IMR-90 (cell line): Measurements from ENCODE around the gene JAKMIP3. TPM values are rescaled to one million over a fixed set of nuclear protein-coding genes. Genes with fewer than 3 reads are reported as not detected.

Experiments
- ATAC-seq: fragments of 200-7000 bp; cut with Tn5 transposase; 2 replicates; pipeline ENCODE4 v1.9.1; 2020; ENCODE audit warnings: low read depth, mild to moderate bottlenecking, moderate library complexity
- BruUV-seq: library from RNA; stranded (reverse); fragments of 400-500 nt; replicated peaks from 2 replicates; lab custom pipeline; 2021; lab: Mats Ljungman, UMichigan
- CTCF ChIA-PET: fragments of 300-600 bp; formaldehyde crosslinking; extraction: SDS; loops from one replicate; lab custom pipeline; 2021; ENCODE audit warnings: antibody characterized with exemption; lab: Yijun Ruan, JAX
- POLR2A ChIA-PET: fragments of 300-600 bp; sonication (Branson Sonifier 250); formaldehyde crosslinking; loops from one replicate; lab custom pipeline; 2022; ENCODE audit warnings: antibody characterized with exemption; ENCODE audit not compliant: unreplicated experiment; lab: Charles Lee
- DNase-seq: peaks from one replicate; pipeline ENCODE4 v3.0.0; 2013
- H2AFZ ChIP-seq: replicated peaks from 2 replicates; pipeline ENCODE3; 2013; ENCODE audit warnings: low read length, mild to moderate bottlenecking; ENCODE audit not compliant: poor library complexity
- H2AK5ac ChIP-seq: 2 replicates; pipeline ENCODE4 v1.6.1; 2013; ENCODE audit warnings: low read depth, low read length, inconsistent platforms
- H2AK9ac ChIP-seq: replicated peaks from 2 replicates; pipeline ENCODE3; 2013; ENCODE audit warnings: mild to moderate bottlenecking, low read depth, low read length, moderate library complexity; ENCODE audit not compliant: poor library complexity
- H2BK120ac ChIP-seq: 2 replicates; pipeline ENCODE4 v1.6.1; 2013; ENCODE audit warnings: low read depth, low read length, inconsistent platforms
- H2BK15ac ChIP-seq: 3 replicates; pipeline ENCODE4 v1.6.1; 2013; ENCODE audit warnings: low read depth, low read length, inconsistent platforms
- H2BK20ac ChIP-seq: 2 replicates; pipeline ENCODE4 v1.6.1; 2013; ENCODE audit warnings: low read depth, mild to moderate bottlenecking, inconsistent platforms, low read length, moderate library complexity
- H2BK5ac ChIP-seq: 2 replicates; pipeline ENCODE4 v1.6.1; 2013; ENCODE audit warnings: mild to moderate bottlenecking, low read depth, low read length, inconsistent platforms; ENCODE audit not compliant: poor library complexity, severe bottlenecking
- H3K14ac ChIP-seq: replicated peaks from 2 replicates; pipeline ENCODE4 v1.6.1; 2013; ENCODE audit warnings: low read depth, low read length, inconsistent platforms
- H3K18ac ChIP-seq: 2 replicates; pipeline ENCODE4 v1.6.1; 2013; ENCODE audit warnings: low read depth, low read length, control low read depth
- H3K23ac ChIP-seq: 2 replicates; pipeline ENCODE4 v1.6.1; 2013; ENCODE audit warnings: low read depth, low read length, inconsistent platforms
- H3K27ac ChIP-seq: 2 replicates; pipeline ENCODE4 v1.5.1; 2013; ENCODE audit warnings: mild to moderate bottlenecking, control low read depth, low read length; ENCODE audit not compliant: insufficient read depth
- H3K27me3 ChIP-seq: 2 replicates; pipeline ENCODE4 v1.6.1; 2013; ENCODE audit warnings: low read length; ENCODE audit not compliant: control insufficient read depth, insufficient read depth
- H3K36me3 ChIP-seq: 2 replicates; pipeline ENCODE4 v1.6.1; 2013; ENCODE audit warnings: low read length, mixed read lengths; ENCODE audit not compliant: control insufficient read depth, insufficient read depth
- H3K4ac ChIP-seq: 2 replicates; pipeline ENCODE4 v1.6.1; 2013; ENCODE audit warnings: low read depth, low read length, inconsistent platforms
- H3K4me1 ChIP-seq: 2 replicates; pipeline ENCODE4 v1.6.1; 2013; ENCODE audit warnings: low read length, mixed read lengths; ENCODE audit not compliant: control insufficient read depth, insufficient read depth
- H3K4me2 ChIP-seq: 2 replicates; pipeline ENCODE4 v1.6.1; 2013; ENCODE audit warnings: low read depth, mild to moderate bottlenecking, control low read depth, low read length, moderate library complexity
- H3K4me3 ChIP-seq: 2 replicates; pipeline ENCODE4 v1.5.1; 2013; ENCODE audit warnings: low read depth, mild to moderate bottlenecking, control low read depth, low read length, moderate library complexity; ENCODE audit not compliant: insufficient read depth
- H3K56ac ChIP-seq: 2 replicates; pipeline ENCODE4 v1.6.1; 2013; ENCODE audit warnings: low read length, inconsistent platforms; ENCODE audit not compliant: insufficient read depth; ENCODE audit errors: extremely low read depth
- H3K79me1 ChIP-seq, 2 experiments: 2 replicates each; pipeline ENCODE4 v1.6.1; 2013; ENCODE audit warnings: low read length in 2 of 2, inconsistent platforms in 1 of 2, low read depth in 1 of 2
- H3K9ac ChIP-seq: 2 replicates; pipeline ENCODE4 v1.6.1; 2013; ENCODE audit warnings: low read depth, low read length, control low read depth
- H3K9me1 ChIP-seq: 2 replicates; pipeline ENCODE4 v1.6.1; 2013; ENCODE audit warnings: low read length, inconsistent platforms; ENCODE audit not compliant: insufficient read depth
- H3K9me3 ChIP-seq: 2 replicates; pipeline ENCODE4 v1.6.1; 2013; ENCODE audit warnings: low read length; ENCODE audit not compliant: control insufficient read depth, insufficient read depth
- H4K20me1 ChIP-seq: 2 replicates; pipeline ENCODE4 v1.6.1; 2013; ENCODE audit warnings: low read length, inconsistent platforms; ENCODE audit not compliant: insufficient read depth
- H4K5ac ChIP-seq: 2 replicates; pipeline ENCODE4 v1.6.1; 2013; ENCODE audit warnings: mild to moderate bottlenecking, low read depth, low read length, control low read depth
- H4K8ac ChIP-seq, 2 experiments: 2 replicates each; pipeline ENCODE4 v1.6.1; 2013; ENCODE audit warnings: low read depth in 2 of 2, low read length in 2 of 2, control low read depth in 1 of 2, inconsistent platforms in 1 of 2
- H4K91ac ChIP-seq: 2 replicates; pipeline ENCODE4 v1.6.1; 2013; ENCODE audit warnings: low read depth, low read length, inconsistent platforms; ENCODE audit not compliant: insufficient read depth
- BHLHE40 ChIP-seq: fragments of 150-350 bp; IDR thresholded peaks from 2 replicates; pipeline ENCODE4 v1.6.1; 2016; ENCODE audit warnings: mild to moderate bottlenecking, low read depth, low read length
- CHD1 ChIP-seq: IDR thresholded peaks from 2 replicates; pipeline ENCODE4 v1.6.1; 2012; ENCODE audit warnings: low read depth, low read length, improper control_type of control experiment
- MAFK ChIP-seq: IDR thresholded peaks from 2 replicates; pipeline ENCODE4 v1.6.1; 2012; ENCODE audit warnings: low read depth, low read length, improper control_type of control experiment
- MAZ ChIP-seq: IDR thresholded peaks from 2 replicates; pipeline ENCODE4 v1.6.1; 2012; ENCODE audit warnings: low read depth, mild to moderate bottlenecking, low read length, improper control_type of control experiment, moderate library complexity, borderline replicate concordance
- MXI1 ChIP-seq: IDR thresholded peaks from 2 replicates; pipeline ENCODE4 v1.6.1; 2012; ENCODE audit warnings: low read depth, mild to moderate bottlenecking, low read length, moderate library complexity, borderline replicate concordance
- NFE2L2 ChIP-seq: fragments of 150-350 bp; IDR thresholded peaks from 2 replicates; pipeline ENCODE4 v1.6.1; 2016; ENCODE audit warnings: low read depth, mild to moderate bottlenecking, low read length
- POLR2A ChIP-seq: IDR thresholded peaks from 2 replicates; pipeline ENCODE4 v1.6.1; 2012; ENCODE audit warnings: mild to moderate bottlenecking, low read depth, low read length
- RAD21 ChIP-seq: IDR thresholded peaks from 2 replicates; pipeline ENCODE4 v1.6.1; 2012; ENCODE audit warnings: low read length, improper control_type of control experiment
- RCOR1 ChIP-seq: IDR thresholded peaks from 2 replicates; pipeline ENCODE4 v1.6.1; 2012; ENCODE audit warnings: mild to moderate bottlenecking, low read length, improper control_type of control experiment; ENCODE audit not compliant: insufficient replicate concordance
- RFX5 ChIP-seq: IDR thresholded peaks from 2 replicates; pipeline ENCODE4 v1.8.0; 2012; ENCODE audit warnings: low read depth, mild to moderate bottlenecking, low read length, moderate library complexity
- SMC3 ChIP-seq: fragments of 150-350 bp; IDR thresholded peaks from 2 replicates; pipeline ENCODE4 v1.6.1; 2016; ENCODE audit warnings: low read depth, mild to moderate bottlenecking, antibody characterized with exemption, low read length, moderate library complexity
- USF2 ChIP-seq: fragments of 150-350 bp; IDR thresholded peaks from 2 replicates; pipeline ENCODE4 v1.6.1; 2017; ENCODE audit warnings: mild to moderate bottlenecking, antibody characterized with exemption, low read length, low read depth
- WGBS, 2 experiments: methylation state at CpG; one replicate each; pipeline versions ENCODE4 v1.1.5 to v1.1.7; 2013; ENCODE audit warnings: missing lambda C conversion rate in 2 of 2; ENCODE audit not compliant: insufficient read length in 1 of 2; ENCODE audit errors: extremely low coverage in 2 of 2; 5-methylcytosine and 5-hydroxymethylcytosine counted together
- dilution Hi-C: fragments of 300-500 bp; cut with HindIII; formaldehyde crosslinking; loops from one replicate; pipeline ENCODE4 v1.14.3; 2018; ENCODE audit warnings: low sequenced_read_pairs; ENCODE audit not compliant: unreplicated experiment
- in situ Hi-C: fragments of 300-500 bp; cut with MboI; formaldehyde crosslinking; loops from 3 replicates; pipeline ENCODE4 v1.14.3; 2019; ENCODE audit warnings: low sequenced_read_pairs, inconsistent platforms, mixed read lengths
- intact Hi-C: fragments of 100-400 bp; cut with micrococcal nuclease; formaldehyde crosslinking; loops from 2 replicates; pipeline ENCODE4 v1.10.0; 2022
- polyA plus RNA-seq, 3 experiments: library from polyadenylated mRNA; depleted of rRNA; stranded (reverse); fragments of >200 nt; gene quantifications; 2 replicates each; pipeline ENCODE4 v1.2.3, GENCODE V29; 2012; ENCODE audit warnings: low replicate concordance in 1 of 3
- total RNA-seq: library from RNA; depleted of rRNA; stranded (reverse); fragments of >200 nt; gene quantifications from 2 replicates; pipeline ENCODE4 v1.2.3, GENCODE V29; 2012
- TF ChIP-seq, protein P1 (sequence below): conservative IDR thresholded peaks from 2 replicates; pipeline ENCODE4 v1.5.1; 2012; ENCODE audit warnings: mild to moderate bottlenecking, low read depth, low read length, improper control_type of control experiment
- TF ChIP-seq, protein P2 (sequence below): fragments of 150-350 bp; IDR thresholded peaks from 2 replicates; pipeline ENCODE4 v1.6.1; 2016; ENCODE audit warnings: low read depth, mild to moderate bottlenecking, low read length, moderate library complexity, borderline replicate concordance

Gene JAKMIP3
- total and polyA plus RNA-seq, 2 of the 4 experiments (the other 2 are of a cell fraction), result under 0.01 to 0.22 TPM

DNA sequence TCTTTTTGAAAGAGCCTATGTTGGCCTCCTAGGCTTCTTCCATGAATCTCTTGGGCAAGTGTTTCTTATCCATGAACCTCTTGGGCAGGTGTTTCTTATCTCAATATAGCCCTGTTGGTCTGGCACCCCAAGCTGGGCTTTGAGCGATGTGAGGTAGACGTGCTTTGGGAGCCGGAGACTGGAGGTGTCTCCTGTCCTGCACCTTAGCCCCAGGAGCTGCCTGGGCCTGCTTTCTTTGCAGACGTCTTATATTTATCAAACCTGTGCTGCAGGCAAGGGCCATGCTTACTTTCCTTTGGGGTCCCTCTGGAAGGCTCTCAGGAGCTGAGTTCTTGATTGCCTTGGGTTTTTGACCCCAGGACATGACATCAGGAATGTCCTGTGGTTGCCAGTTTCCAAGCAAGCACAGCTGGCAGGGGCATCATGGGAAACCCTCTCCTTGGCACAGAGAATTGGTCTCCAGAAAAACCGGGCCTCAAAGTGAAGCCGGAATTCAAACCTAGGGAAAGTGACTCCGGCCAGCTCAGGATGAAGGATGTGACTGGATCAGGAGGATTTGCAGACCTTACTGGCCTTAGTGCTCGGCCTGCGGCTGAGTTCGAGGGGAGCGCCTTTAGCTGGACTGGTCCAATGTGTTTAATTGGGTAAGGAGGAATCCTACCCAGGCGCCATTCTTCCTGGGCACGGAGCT is 2.8 kb downstream of the JAKMIP3 start:
- POLR2A ChIA-PET, result no interaction called here

More for the DNA sequence above, 2.8 kb downstream of the JAKMIP3 start:
- H2BK5ac ChIP-seq, result no peak overlapping the region
- H3K27me3 ChIP-seq, result peaks cover 7% of the 10 kb centered on the region; the same call in 1 of the 2 replicates
- H3K79me1 ChIP-seq, result no peaks in the 10 kb centered on the region
- no peak overlapping the region for H3K4me3 ChIP-seq
- no peaks in the 10 kb centered on the region for H3K9me3 ChIP-seq
- intact Hi-C loops (loop anchor here (5.0 kb wide), 1 partner anchor 86 kb away; the partner anchor contains the start of gene BNIP3), dilution Hi-C loops (no loop called here), in situ Hi-C loops (no loop called here)
- no peak overlapping the region for H4K91ac ChIP-seq
- no peak overlapping the region for H3K4ac ChIP-seq
- DNase-seq, result no peak
- no peak overlapping the region for H2AFZ ChIP-seq
- H2BK20ac ChIP-seq, result no peak overlapping the region
- no CpG with 5 or more reads among the region's 13 CpGs for WGBS, 2 experiments
- no peak overlapping the region for H3K9ac ChIP-seq
- H2AK9ac ChIP-seq, result no peak overlapping the region
- CTCF ChIA-PET, result no interaction called here
- no peak overlapping the region for H3K18ac ChIP-seq
- no peak for ATAC-seq
- H3K56ac ChIP-seq, result no peak overlapping the region
- TF ChIP-seq, protein P1, sequence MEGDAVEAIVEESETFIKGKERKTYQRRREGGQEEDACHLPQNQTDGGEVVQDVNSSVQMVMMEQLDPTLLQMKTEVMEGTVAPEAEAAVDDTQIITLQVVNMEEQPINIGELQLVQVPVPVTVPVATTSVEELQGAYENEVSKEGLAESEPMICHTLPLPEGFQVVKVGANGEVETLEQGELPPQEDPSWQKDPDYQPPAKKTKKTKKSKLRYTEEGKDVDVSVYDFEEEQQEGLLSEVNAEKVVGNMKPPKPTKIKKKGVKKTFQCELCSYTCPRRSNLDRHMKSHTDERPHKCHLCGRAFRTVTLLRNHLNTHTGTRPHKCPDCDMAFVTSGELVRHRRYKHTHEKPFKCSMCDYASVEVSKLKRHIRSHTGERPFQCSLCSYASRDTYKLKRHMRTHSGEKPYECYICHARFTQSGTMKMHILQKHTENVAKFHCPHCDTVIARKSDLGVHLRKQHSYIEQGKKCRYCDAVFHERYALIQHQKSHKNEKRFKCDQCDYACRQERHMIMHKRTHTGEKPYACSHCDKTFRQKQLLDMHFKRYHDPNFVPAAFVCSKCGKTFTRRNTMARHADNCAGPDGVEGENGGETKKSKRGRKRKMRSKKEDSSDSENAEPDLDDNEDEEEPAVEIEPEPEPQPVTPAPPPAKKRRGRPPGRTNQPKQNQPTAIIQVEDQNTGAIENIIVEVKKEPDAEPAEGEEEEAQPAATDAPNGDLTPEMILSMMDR, result no peak
- no peak for TF ChIP-seq RAD21
- TF ChIP-seq NFE2L2, result no peak
- no peak for TF ChIP-seq POLR2A
- no peak for TF ChIP-seq SMC3
- TF ChIP-seq, protein P2, sequence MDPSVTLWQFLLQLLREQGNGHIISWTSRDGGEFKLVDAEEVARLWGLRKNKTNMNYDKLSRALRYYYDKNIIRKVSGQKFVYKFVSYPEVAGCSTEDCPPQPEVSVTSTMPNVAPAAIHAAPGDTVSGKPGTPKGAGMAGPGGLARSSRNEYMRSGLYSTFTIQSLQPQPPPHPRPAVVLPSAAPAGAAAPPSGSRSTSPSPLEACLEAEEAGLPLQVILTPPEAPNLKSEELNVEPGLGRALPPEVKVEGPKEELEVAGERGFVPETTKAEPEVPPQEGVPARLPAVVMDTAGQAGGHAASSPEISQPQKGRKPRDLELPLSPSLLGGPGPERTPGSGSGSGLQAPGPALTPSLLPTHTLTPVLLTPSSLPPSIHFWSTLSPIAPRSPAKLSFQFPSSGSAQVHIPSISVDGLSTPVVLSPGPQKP, result no peak
- no peak for TF ChIP-seq BHLHE40
- TF ChIP-seq MXI1, result no peak
- no peak for TF ChIP-seq USF2
- no peak for TF ChIP-seq RCOR1
- no peak for TF ChIP-seq MAFK
- no peak for TF ChIP-seq MAZ
- TF ChIP-seq RFX5, result no peak
- TF ChIP-seq CHD1, result no peak
- H2BK15ac ChIP-seq, result no peak overlapping the region
- no peak overlapping the region for H3K27ac ChIP-seq
- H2BK120ac ChIP-seq, result no peak overlapping the region
- H4K5ac ChIP-seq, result no peak overlapping the region
- H3K4me1 ChIP-seq, result peaks cover 6% of the 10 kb centered on the region; the same call in 1 of the 2 replicates
- H3K4me2 ChIP-seq, result no peak overlapping the region
- H3K14ac ChIP-seq, result no peak overlapping the region
- H3K9me1 ChIP-seq, result peaks cover 5% of the 10 kb centered on the region; the same call in 1 of the 2 replicates
- no TSS peak for BruUV-seq
- H4K8ac ChIP-seq, result no peak overlapping the region
- H3K23ac ChIP-seq, result no peak overlapping the region
- no peak overlapping the region for H2AK5ac ChIP-seq
- no peaks in the 10 kb centered on the region for H4K20me1 ChIP-seq
- H3K36me3 ChIP-seq, result no peaks in the 10 kb centered on the region
